ENCODE measurements around the gene MTA3.

Gene MTA3

GRCh38 chr2:42783511-42783910 is 215.1 kb downstream of the MTA3 start:
- peaks cover 18% of the 10 kb centered on the region for H3K4me1 Mint-ChIP-seq
- H3K4me3 Mint-ChIP-seq, result no peak overlapping the region
- H3K9me3 Mint-ChIP-seq, result no peaks in the 10 kb centered on the region
- no peak for ATAC-seq
- DNase-seq, result no peak
- H3K27ac Mint-ChIP-seq, result no peak overlapping the region
- no peaks in the 10 kb centered on the region for H3K27me3 Mint-ChIP-seq

- Mint-ChIP-seq H3K4me1 (peaks cover 20% of the 10 kb centered on the region), H3K27ac (no peak overlapping the region), H3K4me3 (no peak overlapping the region), H3K9me3 (no peaks in the 10 kb centered on the region), H3K27me3 (no peaks in the 10 kb centered on the region)
- no peak for DNase-seq
- no peak for ATAC-seq
Measured at GRCh38 chr2:42784204-42784880, 215.9 kb downstream of the MTA3 start.

- H3K9me3 Mint-ChIP-seq, result no peaks in the 10 kb centered on the region
- ATAC-seq (no peak), DNase-seq (no peak)
- no peak overlapping the region for H3K4me3 Mint-ChIP-seq
- peaks cover 29% of the 10 kb centered on the region for H3K4me1 Mint-ChIP-seq
- peak overlapping the region in 1 of 2 donors; percentile 43 for H3K27ac Mint-ChIP-seq
- H3K27me3 Mint-ChIP-seq, result peaks cover 22% of the 10 kb centered on the region
Measured at GRCh38 chr2:42786561-42787345, 218.3 kb downstream of the MTA3 start.

- DNase-seq, result no peak
- peak; percentile 2 for ATAC-seq
- no peak overlapping the region for H3K4me3 Mint-ChIP-seq
- H3K9me3 Mint-ChIP-seq, result no peaks in the 10 kb centered on the region
- H3K27me3 Mint-ChIP-seq, result peaks cover 29% of the 10 kb centered on the region
- peaks cover 34% of the 10 kb centered on the region for H3K4me1 Mint-ChIP-seq
- no peak overlapping the region for H3K27ac Mint-ChIP-seq
Measured at GRCh38 chr2:42787424-42787787, 219.0 kb downstream of the MTA3 start.

GRCh38 chr2:42787788-42788477 is 219.5 kb downstream of the MTA3 start:
- Mint-ChIP-seq H3K4me1 (peaks cover 35% of the 10 kb centered on the region), H3K9me3 (no peaks in the 10 kb centered on the region), H3K27ac (no peak overlapping the region), H3K27me3 (peaks cover 30% of the 10 kb centered on the region), H3K4me3 (peak overlapping the region; percentile 3 to 9)
- peak in 1 of 2 donors; percentile 29 for DNase-seq
- peak; percentile 64 for ATAC-seq

GRCh38 chr2:42788478-42788793 is 220.0 kb downstream of the MTA3 start:
- ATAC-seq (no peak), DNase-seq (no peak)
- Mint-ChIP-seq H3K9me3 (no peaks in the 10 kb centered on the region), H3K27me3 (peaks cover 35% of the 10 kb centered on the region), H3K4me3 (no peak overlapping the region), H3K4me1 (peaks cover 40% of the 10 kb centered on the region), H3K27ac (peak overlapping the region in 1 of 2 donors; percentile 40)

- peak overlapping the region in 1 of 2 donors; percentile 40 for H3K27ac Mint-ChIP-seq
- H3K9me3 Mint-ChIP-seq, result no peaks in the 10 kb centered on the region
- H3K4me3 Mint-ChIP-seq, result no peak overlapping the region
- H3K4me1 Mint-ChIP-seq, result peaks cover 44% of the 10 kb centered on the region
- H3K27me3 Mint-ChIP-seq, result peaks cover 39% of the 10 kb centered on the region
- no peak for DNase-seq
- ATAC-seq, result no peak
Measured at GRCh38 chr2:42788882-42789281, 220.4 kb downstream of the MTA3 start.

GRCh38 chr2:42789751-42790150 is 221.3 kb downstream of the MTA3 start:
- H3K4me3 Mint-ChIP-seq, result no peak overlapping the region
- no peak overlapping the region for H3K27ac Mint-ChIP-seq
- H3K4me1 Mint-ChIP-seq, result peaks cover 52% of the 10 kb centered on the region
- no peak for ATAC-seq
- H3K9me3 Mint-ChIP-seq, result no peaks in the 10 kb centered on the region
- peaks cover 47% of the 10 kb centered on the region for H3K27me3 Mint-ChIP-seq
- no peak for DNase-seq

- peak overlapping the region; percentile 80 to 90 for H3K4me3 Mint-ChIP-seq
- DNase-seq (no peak), ATAC-seq (no peak)
- peaks cover 70% of the 10 kb centered on the region for H3K4me1 Mint-ChIP-seq
- H3K27ac Mint-ChIP-seq, result no peak overlapping the region
- H3K9me3 Mint-ChIP-seq, result no peaks in the 10 kb centered on the region
- H3K27me3 Mint-ChIP-seq, result peaks cover 47% of the 10 kb centered on the region
Measured at GRCh38 chr2:42791606-42792005, 223.2 kb downstream of the MTA3 start.

GRCh38 chr2:42792087-42792582 is 223.7 kb downstream of the MTA3 start:
- DNase-seq (no peak), ATAC-seq (peak; percentile 55)
- Mint-ChIP-seq H3K4me1 (peaks cover 72% of the 10 kb centered on the region), H3K9me3 (no peaks in the 10 kb centered on the region), H3K27me3 (peaks cover 47% of the 10 kb centered on the region), H3K27ac (peak overlapping the region; percentile 14 to 93), H3K4me3 (peak overlapping the region; percentile 80 to 90)

GRCh38 chr2:42792583-42793333 is 224.3 kb downstream of the MTA3 start, which contains the start of gene HAAO:
Gene HAAO (minus strand): TSS chr2:42792583. CDS start chr2:42792536, 47 bp downstream.
- Mint-ChIP-seq H3K4me1 (peaks cover 68% of the 10 kb centered on the region), H3K4me3 (peak within 1 kb of the TSS; percentile 80 to 90), H3K9me3 (no peaks in the 10 kb centered on the region), H3K27me3 (peaks cover 47% of the 10 kb centered on the region), H3K27ac (peak within 1 kb of the TSS; percentile 14 to 93)
- DNase-seq, result peak; percentile 39 to 41
- ATAC-seq, result peak; percentile 68

GRCh38 chr2:42793334-42794270 is 225.2 kb downstream of the MTA3 start:
- H3K27me3 Mint-ChIP-seq, result peaks cover 47% of the 10 kb centered on the region
- H3K9me3 Mint-ChIP-seq, result no peaks in the 10 kb centered on the region
- no peak for ATAC-seq
- H3K27ac Mint-ChIP-seq, result no peak overlapping the region
- no peak for DNase-seq
- peaks cover 60% of the 10 kb centered on the region for H3K4me1 Mint-ChIP-seq
- H3K4me3 Mint-ChIP-seq, result peak overlapping the region; percentile 80 to 90

- peak overlapping the region in 1 of 2 donors; percentile 90 for H3K4me3 Mint-ChIP-seq
- H3K9me3 Mint-ChIP-seq, result no peaks in the 10 kb centered on the region
- no peak for ATAC-seq
- H3K27me3 Mint-ChIP-seq, result peaks cover 47% of the 10 kb centered on the region
- no peak overlapping the region for H3K27ac Mint-ChIP-seq
- DNase-seq, result no peak
- peaks cover 59% of the 10 kb centered on the region for H3K4me1 Mint-ChIP-seq
Measured at GRCh38 chr2:42794271-42795046, 226.0 kb downstream of the MTA3 start.

- H3K4me1 Mint-ChIP-seq, result peaks cover 67% of the 10 kb centered on the region
- no peak for DNase-seq
- no peak overlapping the region for H3K27ac Mint-ChIP-seq
- no peaks in the 10 kb centered on the region for H3K9me3 Mint-ChIP-seq
- H3K4me3 Mint-ChIP-seq, result no peak overlapping the region
- ATAC-seq, result no peak
- H3K27me3 Mint-ChIP-seq, result peaks cover 40% of the 10 kb centered on the region
Measured at GRCh38 chr2:42795275-42795674, 226.8 kb downstream of the MTA3 start.
